OCI-LY7 (cell line): ENCODE measurements around the gene XK. TPM values are rescaled to one million over a fixed set of nuclear protein-coding genes. Genes with fewer than 3 reads are reported as not detected.
A peak's percentile ranks its signal among the peaks of the same experiment; 100 is the strongest.

Experiments
- BruUV-seq: library from RNA; stranded (reverse); fragments of 400-500 nt; replicated peaks from 2 replicates; lab custom pipeline; 2021; lab: Mats Ljungman, UMichigan
- CTCF ChIA-PET: fragments of 300-600 bp; sonication (Branson Sonifier 250); formaldehyde crosslinking; loops from one replicate; lab custom pipeline; 2022; ENCODE audit warnings: antibody characterized with exemption; ENCODE audit not compliant: unreplicated experiment; lab: Charles Lee
- POLR2A ChIA-PET: fragments of 300-600 bp; sonication (Branson Sonifier 250); formaldehyde crosslinking; loops from one replicate; lab custom pipeline; 2022; ENCODE audit warnings: antibody characterized with exemption; lab: Charles Lee
- DNase-seq: peaks from one replicate; pipeline ENCODE4 v3.0.0-alpha.2; 2015; ENCODE audit warnings: low spot score
- H2AFZ ChIP-seq: fragments of 200-600 bp; sonication (generic), shearing (Covaris generic); 2 replicates; pipeline ENCODE4 v1.6.1; 2014; ENCODE audit warnings: mild to moderate bottlenecking, antibody characterized with exemption, low read length, moderate library complexity
- H3K27ac ChIP-seq: fragments of 200-600 bp; sonication (generic); 2 replicates; pipeline ENCODE4 v1.5.1; 2014; ENCODE audit warnings: mixed run types, low read depth, mild to moderate bottlenecking, moderate library complexity, low read length, inconsistent platforms; ENCODE audit not compliant: poor library complexity, severe bottlenecking
- H3K36me3 ChIP-seq: fragments of 200-600 bp; sonication (generic); 2 replicates; pipeline ENCODE4 v1.6.1; 2014; ENCODE audit warnings: mild to moderate bottlenecking, antibody characterized with exemption, low read length, moderate library complexity, mixed read lengths; ENCODE audit not compliant: insufficient read depth
- H3K4me1 ChIP-seq: fragments of 200-600 bp; sonication (generic); 2 replicates; pipeline ENCODE4 v1.5.1; 2014; ENCODE audit warnings: mild to moderate bottlenecking, low read length; ENCODE audit not compliant: insufficient read depth, poor library complexity, severe bottlenecking
- H3K4me2 ChIP-seq: fragments of 200-600 bp; sonication (generic); 2 replicates; pipeline ENCODE4 v1.6.1; 2014; ENCODE audit warnings: mild to moderate bottlenecking, low read length
- H3K4me3 ChIP-seq: fragments of 200-600 bp; sonication (generic); 2 replicates; pipeline ENCODE4 v1.5.1; 2014; ENCODE audit warnings: mild to moderate bottlenecking, low read depth, low read length; ENCODE audit not compliant: poor library complexity, severe bottlenecking
- H3K79me2 ChIP-seq: fragments of 200-600 bp; sonication (generic); 2 replicates; pipeline ENCODE4 v1.6.1; 2016; ENCODE audit warnings: low read depth, mild to moderate bottlenecking, low read length, moderate library complexity, mixed read lengths; ENCODE audit not compliant: insufficient read depth
- H3K9me2 ChIP-seq: fragments of 200-600 bp; sonication (generic); 2 replicates; pipeline ENCODE4 v1.6.1; 2016; ENCODE audit warnings: mild to moderate bottlenecking, low read length, mixed read lengths; ENCODE audit not compliant: insufficient read depth
- H3K9me3 ChIP-seq: fragments of 200-600 bp; sonication (generic); 2 replicates; pipeline ENCODE4 v1.6.1; 2014; ENCODE audit warnings: mild to moderate bottlenecking, mixed run types, low read length, mixed read lengths
- H4K20me1 ChIP-seq: fragments of 200-600 bp; sonication (generic); 2 replicates; pipeline ENCODE4 v1.6.1; 2014; ENCODE audit warnings: mild to moderate bottlenecking, antibody characterized with exemption, low read length, moderate library complexity, mixed read lengths; ENCODE audit not compliant: insufficient read depth
- CTCF ChIP-seq: fragments of 200-600 bp; sonication (generic); conservative IDR thresholded peaks from 2 replicates; pipeline ENCODE4 v1.5.1; 2014; ENCODE audit warnings: mild to moderate bottlenecking, antibody characterized with exemption, low read length, moderate library complexity, mixed read lengths
- EZH2phosphoT487 ChIP-seq: fragments of 200-600 bp; sonication (generic); IDR thresholded peaks from 2 replicates; pipeline ENCODE4 v1.6.1; 2018; ENCODE audit warnings: low read depth, borderline replicate concordance, mild to moderate bottlenecking, mixed run types, antibody characterized with exemption, low read length, moderate library complexity, mixed read lengths
- intact Hi-C: fragments of 100-400 bp; cut with micrococcal nuclease; formaldehyde crosslinking; loops from one replicate; pipeline ENCODE4 v1.10.0; 2022; ENCODE audit not compliant: unreplicated experiment
- total RNA-seq, 2 experiments: library from RNA; depleted of rRNA in 1 of 2; stranded (reverse); fragments of >200 nt in 1 of 2; shearing (Covaris generic) in 1 of 2; gene quantifications; 2 replicates each; pipeline ENCODE4 v1.2.3, GENCODE V29; 2014 to 2022

XK gene
- total RNA-seq, 2 experiments from 2014 or later, result 0.70 TPM; not detected in 1

- no peaks in the 10 kb centered on the region for H3K36me3 ChIP-seq
- ChIA-PET CTCF (interaction anchor here (0.6 to 2.2 kb wide), 4 partner anchors 9 to 78 kb away, joined by 3 to 46 read pairs (median 4); no protein-coding TSS in a partner anchor), POLR2A (interaction anchor here (0.9 to 6.5 kb wide), 4 partner anchors 12 to 78 kb away, joined by 3 to 65 read pairs (median 6); no protein-coding TSS in a partner anchor)
- intact Hi-C loops, result no loop called here
- H3K27ac ChIP-seq, result peak overlapping the region; percentile 14
- H3K4me3 ChIP-seq, result no peak overlapping the region
- no TSS peak for BruUV-seq
- H3K4me2 ChIP-seq, result peak overlapping the region; percentile 31
- TF ChIP-seq EZH2phosphoT487, result no peak
- no peak for TF ChIP-seq CTCF
- peaks cover 20% of the 10 kb centered on the region for H3K4me1 ChIP-seq
- DNase-seq, result no peak
- no peaks in the 10 kb centered on the region for H3K9me2 ChIP-seq
- H3K9me3 ChIP-seq, result peaks cover 5% of the 10 kb centered on the region; the same call in 1 of the 2 replicates
- H4K20me1 ChIP-seq, result no peaks in the 10 kb centered on the region
- no peaks in the 10 kb centered on the region for H3K79me2 ChIP-seq
- H2AFZ ChIP-seq, result peak overlapping the region; percentile 76; the same call in 1 of the 2 replicates
Observed at GRCh38 chrX:37746218-37746941, 60.8 kb downstream of the XK start.

DNA sequence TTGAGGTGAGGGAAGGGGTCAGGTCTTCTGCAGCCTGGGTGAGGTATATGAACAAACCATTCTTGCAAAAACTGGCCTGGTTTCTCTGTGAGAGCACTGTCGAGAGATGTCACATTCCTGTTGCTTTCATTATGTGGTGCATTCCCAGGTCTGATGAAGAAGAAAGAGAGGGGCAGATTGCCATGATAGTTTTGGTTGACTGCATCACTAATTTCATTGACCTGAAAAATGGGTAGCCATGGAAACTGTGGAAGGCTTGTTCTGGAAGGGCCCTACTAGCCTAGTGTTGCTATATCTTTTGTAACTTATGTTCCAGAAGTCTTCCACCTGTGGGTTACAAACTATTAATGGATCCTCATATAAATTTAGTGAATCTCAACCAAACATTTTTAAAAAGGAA lies 61.4 kb downstream of the XK start:
- DNase-seq, result no peak
- Histone ChIP-seq H3K9me3 (peaks cover 6% of the 10 kb centered on the region; the same call in 1 of the 2 replicates), H4K20me1 (no peaks in the 10 kb centered on the region), H3K4me3 (no peak overlapping the region), H3K27ac (no peak overlapping the region), H3K4me1 (peaks cover 20% of the 10 kb centered on the region), H3K79me2 (no peaks in the 10 kb centered on the region), H2AFZ (peak overlapping the region; percentile 76; the same call in 1 of the 2 replicates), H3K36me3 (no peaks in the 10 kb centered on the region; the same call in 1 of the 2 replicates), H3K9me2 (no peaks in the 10 kb centered on the region), H3K4me2 (0 out of 2 replicates have a peak overlapping the region, but pooled peaks have one; percentile 27)
- ChIA-PET CTCF (interaction anchor here (2.2 kb wide), 1 partner anchor 78 kb away, joined by 46 read pairs; no protein-coding TSS in a partner anchor), POLR2A (interaction anchor here (0.9 to 6.5 kb wide), 3 partner anchors 11 to 78 kb away, joined by 3 to 65 read pairs (median 3); no protein-coding TSS in a partner anchor)
- BruUV-seq, result no TSS peak
- intact Hi-C loops, result no loop called here
- TF ChIP-seq EZH2phosphoT487 (no peak), CTCF (no peak)
